K562 (cell line): Measurements from ENCODE around the gene SEC22A.

Experiments
- EZH2 ChIP-seq: IDR thresholded peaks from 2 replicates; pipeline ENCODE4 v1.6.1; 2012; ENCODE audit warnings: low read depth, mild to moderate bottlenecking, inconsistent platforms, low read length, borderline replicate concordance
- MEF2A ChIP-seq: IDR thresholded peaks from 2 replicates; pipeline ENCODE4 v1.6.1; 2011; ENCODE audit warnings: low read depth, mild to moderate bottlenecking, low read length, moderate library complexity; ENCODE audit not compliant: control insufficient read depth
- POLR2A ChIP-seq: fragments of 450-650 bp; conservative IDR thresholded peaks from 2 replicates; pipeline ENCODE4 v1.6.1; 2016
- POLR2AphosphoS2 ChIP-seq: IDR thresholded peaks from 2 replicates; pipeline ENCODE4 v1.6.1; 2012; ENCODE audit warnings: low read length, improper control_type of control experiment
- TAF1 ChIP-seq: IDR thresholded peaks from 2 replicates; pipeline ENCODE4 v1.6.1; 2011; ENCODE audit warnings: mild to moderate bottlenecking, low read length, moderate library complexity; ENCODE audit not compliant: insufficient read depth, control insufficient read depth, severe bottlenecking; ENCODE audit errors: extremely low read depth
- U2AF1 ChIP-seq: fragments of 200-400 bp; formaldehyde crosslinking; optimal IDR thresholded peaks from 2 replicates; pipeline ENCODE3; 2017; ENCODE audit warnings: mild to moderate bottlenecking, low read depth, low read length, moderate library complexity
- ZNF12 ChIP-seq: sonication (generic); formaldehyde crosslinking; IDR thresholded peaks from 2 replicates; pipeline ENCODE4 v1.4.0; 2020; ENCODE audit warnings: mild to moderate bottlenecking, missing genetic modification reagents
- ZNF140 ChIP-seq: fragments of 250-450 bp; sonication (Bioruptor Pico); IDR thresholded peaks from 2 replicates; pipeline ENCODE4 v1.8.0; 2021; ENCODE audit warnings: moderate library complexity, mild to moderate bottlenecking, inconsistent platforms
- ZNF274 ChIP-seq: IDR thresholded peaks from 2 replicates; pipeline ENCODE4 v1.6.1; 2011; ENCODE audit warnings: low read depth, mild to moderate bottlenecking, low read length, moderate library complexity, borderline replicate concordance
- TF ChIP-seq, protein P1 (sequence below): conservative IDR thresholded peaks from 2 replicates; pipeline ENCODE4 v1.6.1; 2011; ENCODE audit warnings: low read depth, mild to moderate bottlenecking, low read length; ENCODE audit not compliant: control insufficient read depth

DNA sequence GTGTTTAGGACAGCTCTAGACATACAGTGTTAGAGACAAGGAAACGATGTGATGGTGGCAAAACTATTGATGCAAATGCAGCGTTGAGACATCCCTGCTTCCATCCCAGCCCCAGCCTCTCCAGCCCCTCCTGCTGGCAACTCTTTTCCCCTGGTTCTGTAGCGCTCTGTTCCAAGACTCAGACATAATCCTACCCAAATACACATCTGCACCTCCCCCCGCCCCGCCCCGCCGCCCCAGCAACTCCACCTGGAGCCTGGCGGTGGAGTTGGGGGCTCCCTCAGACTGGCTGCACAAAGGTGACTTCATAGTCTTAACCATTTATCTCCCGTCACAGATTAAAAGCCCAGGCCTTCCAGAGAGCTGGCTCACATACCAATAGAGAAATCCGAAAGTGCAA lies 7.2 kb upstream of the SEC22A start:
- TF ChIP-seq ZNF12 (no peak), TAF1 (no peak), POLR2AphosphoS2 (no peak), MEF2A (no peak), EZH2 (no peak), POLR2A (no peak), ZNF140 (CRISPR knock-in tag) (no peak), U2AF1 (no peak), ZNF274 (no peak)
- TF ChIP-seq, protein P1, sequence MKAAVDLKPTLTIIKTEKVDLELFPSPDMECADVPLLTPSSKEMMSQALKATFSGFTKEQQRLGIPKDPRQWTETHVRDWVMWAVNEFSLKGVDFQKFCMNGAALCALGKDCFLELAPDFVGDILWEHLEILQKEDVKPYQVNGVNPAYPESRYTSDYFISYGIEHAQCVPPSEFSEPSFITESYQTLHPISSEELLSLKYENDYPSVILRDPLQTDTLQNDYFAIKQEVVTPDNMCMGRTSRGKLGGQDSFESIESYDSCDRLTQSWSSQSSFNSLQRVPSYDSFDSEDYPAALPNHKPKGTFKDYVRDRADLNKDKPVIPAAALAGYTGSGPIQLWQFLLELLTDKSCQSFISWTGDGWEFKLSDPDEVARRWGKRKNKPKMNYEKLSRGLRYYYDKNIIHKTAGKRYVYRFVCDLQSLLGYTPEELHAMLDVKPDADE, result no peak
